ENCODE results near the gene WAS. TPM values are rescaled to one million over a fixed set of nuclear protein-coding genes. Genes with fewer than 3 reads are reported as not detected.

WAS gene
- total and polyA plus RNA-seq, 2 of the 8 experiments (the other 6 are each of a cell fraction or from before 2014, with no cell fraction given) = 0.63 to 0.65 TPM

DNA sequence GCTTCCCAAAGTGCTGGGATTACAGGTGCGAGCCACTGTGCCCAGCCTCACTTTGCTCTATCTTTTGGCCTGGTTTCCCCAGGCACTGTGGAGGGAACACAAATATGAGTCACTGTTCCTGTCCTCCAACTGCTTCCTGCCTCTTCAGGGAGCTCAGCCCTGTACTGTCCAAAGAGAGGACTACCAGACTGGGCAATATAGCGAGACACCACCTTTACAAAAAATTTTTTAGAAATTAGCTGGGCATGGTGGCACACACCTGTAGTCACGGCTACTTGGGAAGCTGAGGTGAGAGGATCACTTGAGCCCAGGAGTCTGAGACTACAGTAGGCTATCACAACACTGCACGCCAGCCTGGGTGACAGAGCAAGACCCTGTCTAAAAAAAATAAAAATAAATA is 16.9 kb upstream of the WAS start:
- ChIA-PET CTCF (ENCODE audit: partially characterized antibody) (no interaction called here), POLR2A (ENCODE audit: partially characterized antibody) (interaction anchor here (2.1 kb wide), 1 partner anchor 31 kb away, joined by 4 read pairs; no protein-coding TSS in a partner anchor)
- Histone ChIP-seq H3K27me3 (replicated peaks in 1 of 4; ENCODE audit: control insufficient read depth in 3 of 4, extremely low read depth in 1 of 4, insufficient read depth in 3 of 4, low read length in 3 of 4) (no peaks in the 10 kb centered on the region), H3K18ac (ENCODE audit: extremely low read depth, low read length) (no peak overlapping the region), H3K4me1 (replicated peaks in 1 of 4; ENCODE audit: control insufficient read depth in 3 of 4, insufficient read depth in 4 of 4, low read length in 3 of 4) (no peaks in the 10 kb centered on the region), H2BK120ac (replicated peaks; ENCODE audit: low read depth, low read length) (no peak overlapping the region), H4K91ac (replicated peaks; ENCODE audit: insufficient read length, low read length) (no peak overlapping the region), H2AFZ (ENCODE audit: low read length) (no peak overlapping the region), H4K5ac (ENCODE audit: insufficient read length, low read depth, low read length) (no peak overlapping the region), H3K4me3 (ENCODE audit: extremely low read depth in 1 of 4, insufficient read depth in 2 of 4, low read depth in 3 of 4, low read length in 4 of 4) (no peak overlapping the region), H3K56ac (replicated peaks; ENCODE audit: insufficient read length, low read depth, low read length) (no peak overlapping the region), H4K20me1 (replicated peaks in 1 of 2; ENCODE audit: control insufficient read depth in 1 of 2, insufficient read depth in 2 of 2, low read length in 2 of 2) (no peaks in the 10 kb centered on the region), H3K9me3 (ENCODE audit: insufficient read depth in 2 of 2, low read depth in 1 of 2, low read length in 1 of 2) (no peaks in the 10 kb centered on the region), H3K36me3 (ENCODE audit: control insufficient read depth in 2 of 4, insufficient read depth in 4 of 4, low read length in 3 of 4) (no peaks in the 10 kb centered on the region), H3K9ac (replicated peaks in 1 of 4; ENCODE audit: extremely low read depth in 1 of 4, low read depth in 3 of 4, low read length in 3 of 4) (no peak overlapping the region), H2BK5ac (ENCODE audit: low read depth, low read length) (no peak overlapping the region), H3K14ac (ENCODE audit: insufficient read length) (no peak overlapping the region), H2AK5ac (ENCODE audit: low read depth, low read length) (no peak overlapping the region), H3K79me1 (ENCODE audit: low read depth, low read length) (no peaks in the 10 kb centered on the region), H3K27ac (ENCODE audit: low read depth, low read length) (no peak overlapping the region), H3K23ac (ENCODE audit: insufficient read length) (no peak overlapping the region), H3K4ac (replicated peaks; ENCODE audit: insufficient read length, low read depth, low read length) (no peak overlapping the region), H3K79me2 (ENCODE audit: control insufficient read depth in 1 of 2, insufficient read depth in 2 of 2, low read length in 2 of 2) (no peaks in the 10 kb centered on the region), H3K23me2 (ENCODE audit: low read depth, low read length) (no peaks in the 10 kb centered on the region), H2BK20ac (ENCODE audit: low read length) (no peak overlapping the region), H4K8ac (ENCODE audit: extremely low read depth, insufficient read depth, low read length) (no peak overlapping the region), H2BK12ac (ENCODE audit: low read depth, low read length) (no peak overlapping the region), H2BK15ac (ENCODE audit: low read length) (no peak overlapping the region), H3K4me2 (ENCODE audit: insufficient read depth in 1 of 2, low read depth in 2 of 2, low read length in 2 of 2) (no peak overlapping the region)
- FAIRE-seq (no peak), DNase-seq (ENCODE audit: low read depth in 1 of 2, low spot score in 2 of 2) (no peak)
- WGBS, 2 experiments (ENCODE audit: extremely low coverage in 1 of 2, insufficient coverage in 1 of 2, insufficient read length in 1 of 2, insufficient replicate concordance in 2 of 2, low coverage in 1 of 2, low lambda C conversion rate in 2 of 2, missing lambda C conversion rate in 1 of 2) = 85% methylated on average over 4 of the region's 4 CpGs; no CpG with 5 or more reads in 1 of the 2 experiments
- TF ChIP-seq JUN (IDR thresholded peaks at IDR 0.05; ENCODE audit: low read depth, low read length) (no peak), CREB1 (IDR thresholded peaks at IDR 0.05) (no peak), POU5F1 (IDR thresholded peaks at IDR 0.05; ENCODE audit: low read depth, low read length) (no peak), NANOG (IDR thresholded peaks at IDR 0.05; ENCODE audit: insufficient read depth, low read depth, low read length, poor library complexity, severe bottlenecking) (no peak), YY1 (IDR thresholded peaks at IDR 0.05; ENCODE audit: low read depth, low read length) (no peak), ZNF274 (IDR thresholded peaks at IDR 0.05; ENCODE audit: borderline replicate concordance, extremely low read depth, low read length) (no peak), RNF2 (IDR thresholded peaks at IDR 0.05; ENCODE audit: borderline replicate concordance, low read depth, low read length, missing control alignments, poor library complexity, severe bottlenecking) (no peak), SUZ12 (IDR thresholded peaks at IDR 0.05; ENCODE audit: low read length) (no peak), RXRA (IDR thresholded peaks at IDR 0.05; ENCODE audit: insufficient read depth, low read depth, low read length) (no peak), EP300 (IDR thresholded peaks at IDR 0.05; ENCODE audit: borderline replicate concordance in 1 of 2, low read depth in 2 of 2, low read length in 2 of 2) (no peak), JUND (IDR thresholded peaks at IDR 0.05; ENCODE audit: low read length) (no peak), BCL11A (IDR thresholded peaks at IDR 0.05; ENCODE audit: low read depth in 2 of 2, low read length in 2 of 2) (no peak)
- TF ChIP-seq, protein P1, sequence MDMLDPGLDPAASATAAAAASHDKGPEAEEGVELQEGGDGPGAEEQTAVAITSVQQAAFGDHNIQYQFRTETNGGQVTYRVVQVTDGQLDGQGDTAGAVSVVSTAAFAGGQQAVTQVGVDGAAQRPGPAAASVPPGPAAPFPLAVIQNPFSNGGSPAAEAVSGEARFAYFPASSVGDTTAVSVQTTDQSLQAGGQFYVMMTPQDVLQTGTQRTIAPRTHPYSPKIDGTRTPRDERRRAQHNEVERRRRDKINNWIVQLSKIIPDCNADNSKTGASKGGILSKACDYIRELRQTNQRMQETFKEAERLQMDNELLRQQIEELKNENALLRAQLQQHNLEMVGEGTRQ (IDR thresholded peaks at IDR 0.05; ENCODE audit: low read length) = no peak

Measured in H1 (cell line).